HG02763 (cell line): Measurements from ENCODE around the gene PRDM13.
"Not testable (repeated sequence)": the region's sequence is repeated elsewhere in the genome, so short reads cannot be mapped to it uniquely, and the experiment has no call there.

Source experiments
- ATAC-seq: cut with Tn5 transposase; IDR thresholded peaks from one replicate; pipeline ENCODE4 v1.9.1; 2021; ENCODE audit warnings: mild to moderate bottlenecking, moderate library complexity; ENCODE audit not compliant: unreplicated experiment

Gene PRDM13

GRCh38 chr6:99606656-99607415, at the start of gene PRDM13:
TSS of gene PRDM13 (plus strand) at chr6:99606833. CDS start at chr6:99607035, 202 bp downstream.
- no peak for ATAC-seq

GRCh38 chr6:99559057-99559456, 47.6 kb upstream of the PRDM13 start:
- no peak for ATAC-seq

- ATAC-seq, result no peak
Observed at GRCh38 chr6:99560668-99561067, 46.0 kb upstream of the PRDM13 start.

- ATAC-seq, result no peak
Observed at GRCh38 chr6:99563056-99563723, 43.4 kb upstream of the PRDM13 start.

- ATAC-seq, result peak; percentile 98
Observed at GRCh38 chr6:99568103-99568933, 38.3 kb upstream of the PRDM13 start, which contains the start of gene CCNC. TSS of gene CCNC (minus strand) at chr6:99568660. CDS start at chr6:99568527, 133 bp downstream.

- no peak for ATAC-seq
Observed at GRCh38 chr6:99573980-99574617, 32.5 kb upstream of the PRDM13 start.

GRCh38 chr6:99575544-99576227, 30.9 kb upstream of the PRDM13 start:
- ATAC-seq, result no peak

- no peak for ATAC-seq
Observed at GRCh38 chr6:99579781-99580180, 26.9 kb upstream of the PRDM13 start.

GRCh38 chr6:99587792-99588191, 18.8 kb upstream of the PRDM13 start:
- no peak for ATAC-seq

GRCh38 chr6:99588618-99589289, 17.9 kb upstream of the PRDM13 start:
- ATAC-seq, result peak; percentile 95

- ATAC-seq, result peak; percentile 31
Observed at GRCh38 chr6:99589290-99589672, 17.4 kb upstream of the PRDM13 start.

- ATAC-seq, result no peak
Observed at GRCh38 chr6:99589907-99590493, 16.6 kb upstream of the PRDM13 start.

- ATAC-seq, result no peak
Observed at GRCh38 chr6:99590728-99591672, 15.6 kb upstream of the PRDM13 start.

GRCh38 chr6:99591673-99592364, 14.8 kb upstream of the PRDM13 start:
- ATAC-seq, result no peak

GRCh38 chr6:99592900-99593299, 13.7 kb upstream of the PRDM13 start:
- no peak for ATAC-seq

GRCh38 chr6:99594696-99595095, 11.9 kb upstream of the PRDM13 start:
- ATAC-seq, result not testable (repeated sequence)

- ATAC-seq, result no peak
Observed at GRCh38 chr6:99602520-99603420, 3.9 kb upstream of the PRDM13 start.
